GM12878 (cell line): ENCODE results near the gene PLSCR3. TPM values are rescaled to one million over a fixed set of nuclear protein-coding genes. Genes with fewer than 3 reads are reported as not detected.

Experiments used
- ATAC-seq: fragments of 200-7000 bp; cut with Tn5 transposase; 3 replicates; pipeline ENCODE4 v1.9.1; 2020; ENCODE audit warnings: mild to moderate bottlenecking, moderate library complexity
- BruUV-seq: library from RNA; stranded (reverse); fragments of 400-500 nt; replicated peaks from 2 replicates; lab custom pipeline; 2021; lab: Mats Ljungman, UMichigan
- CTCF ChIA-PET: fragments of 300-600 bp; sonication (Branson Sonifier 250); formaldehyde crosslinking; extraction: SDS; loops from one replicate; lab custom pipeline; 2021; ENCODE audit warnings: inconsistent platforms; lab: Yijun Ruan, JAX
- POLR2A ChIA-PET: fragments of 350-600 bp; formaldehyde crosslinking; extraction: SDS; loops from one replicate; lab custom pipeline; 2021; ENCODE audit warnings: inconsistent platforms; lab: Charles Lee
- RAD21 ChIA-PET: fragments of 300-600 bp; sonication (Branson Sonifier 250); formaldehyde crosslinking; loops from one replicate; lab custom pipeline; 2023; ENCODE audit warnings: antibody characterized with exemption; ENCODE audit not compliant: unreplicated experiment; lab: Charles Lee
- SMC1A ChIA-PET: fragments of 300-600 bp; sonication (Branson Sonifier 250); formaldehyde crosslinking; loops from one replicate; lab custom pipeline; 2023; ENCODE audit not compliant: unreplicated experiment, uncharacterized antibody; lab: Charles Lee
- DNase-seq: peaks from one replicate; pipeline ENCODE4 v3.0.0-alpha.2; 2011; ENCODE audit warnings: low read depth, low spot score
- FAIRE-seq: peaks from 3 replicates; lab custom pipeline; 2011; peaks lifted over from hg19 to GRCh38; lab: Jason Lieb, UNC
- H2AFZ ChIP-seq: 2 replicates; pipeline ENCODE4 v1.6.0; 2011; ENCODE audit warnings: low read depth, low read length, control low read depth; ENCODE audit not compliant: control insufficient read depth
- H3K27ac ChIP-seq: 2 replicates; pipeline ENCODE4 v1.5.1; 2011; ENCODE audit warnings: control low read depth; ENCODE audit not compliant: control insufficient read depth, insufficient read depth
- H3K27me3 ChIP-seq, 2 experiments: replicated peaks in 1 of 2; 2 replicates each; pipeline versions ENCODE4 v1.6.0 to v1.6.1; 2011; ENCODE audit warnings: low read length in 1 of 2; ENCODE audit not compliant: control insufficient read depth in 2 of 2, insufficient read depth in 2 of 2
- H3K36me3 ChIP-seq, 2 experiments: 2 replicates each; pipeline ENCODE4 v1.5.1; 2011; ENCODE audit warnings: low read length in 1 of 2; ENCODE audit not compliant: control insufficient read depth in 2 of 2, insufficient read depth in 2 of 2
- H3K4me1 ChIP-seq: 2 replicates; pipeline ENCODE4 v1.6.1; 2011; ENCODE audit warnings: mild to moderate bottlenecking, low read length, moderate library complexity, mixed read lengths; ENCODE audit not compliant: control insufficient read depth, insufficient read depth
- H3K4me2 ChIP-seq: 2 replicates; pipeline ENCODE4 v1.6.0; 2011; ENCODE audit warnings: control low read depth; ENCODE audit not compliant: control insufficient read depth, insufficient read depth
- H3K4me3 ChIP-seq: fragments of 200-600 bp; sonication (generic); 2 replicates; pipeline ENCODE4 v1.5.1; 2016
- H3K79me2 ChIP-seq: 2 replicates; pipeline ENCODE4 v1.6.0; 2011; ENCODE audit warnings: low read length; ENCODE audit not compliant: control insufficient read depth, insufficient read depth
- H3K9ac ChIP-seq: 2 replicates; pipeline ENCODE4 v1.8.0; 2011; ENCODE audit warnings: low read length, control low read depth, mixed read lengths; ENCODE audit not compliant: control insufficient read depth, insufficient read depth
- H3K9me3 ChIP-seq: replicated peaks from 3 replicates; pipeline ENCODE4 v1.5.1; 2011; ENCODE audit warnings: mild to moderate bottlenecking, low read length; ENCODE audit not compliant: control insufficient read depth, insufficient read depth
- H4K20me1 ChIP-seq: 2 replicates; pipeline ENCODE4 v1.6.0; 2011; ENCODE audit not compliant: control insufficient read depth, insufficient read depth
- ATF3 ChIP-seq: IDR thresholded peaks from 2 replicates; pipeline ENCODE4 v1.6.1; 2011; ENCODE audit warnings: low read depth, mild to moderate bottlenecking, low read length, moderate library complexity, borderline replicate concordance; ENCODE audit errors: extremely low read depth
- CBX3 ChIP-seq: fragments of 200-600 bp; sonication (generic); IDR thresholded peaks from 2 replicates; pipeline ENCODE4 v1.6.1; 2016; ENCODE audit warnings: low read depth, borderline replicate concordance
- DPF2 ChIP-seq: fragments of 450-650 bp; IDR thresholded peaks from 2 replicates; pipeline ENCODE4 v1.6.1; 2017; ENCODE audit warnings: mild to moderate bottlenecking
- E2F4 ChIP-seq: IDR thresholded peaks from 2 replicates; pipeline ENCODE4 v1.6.1; 2012; ENCODE audit warnings: low read depth, low read length, improper control_type of control experiment
- SP1 ChIP-seq: IDR thresholded peaks from one replicate; pipeline ENCODE4 v1.6.1; 2011; ENCODE audit warnings: low read depth, low read length
- ZNF274 ChIP-seq: IDR thresholded peaks from one replicate; pipeline ENCODE4 v1.8.0; 2011; ENCODE audit not compliant: insufficient read length, insufficient read depth
- WGBS: methylation state at CpG from one replicate; pipeline ENCODE4 v1.1.6; 2016; ENCODE audit warnings: low lambda C conversion rate; ENCODE audit not compliant: insufficient replicate concordance, insufficient coverage; ENCODE audit errors: missing lambda C conversion rate; 5-methylcytosine and 5-hydroxymethylcytosine counted together
- in situ Hi-C: fragments of 300-500 bp; cut with MboI; formaldehyde crosslinking; loops from 9 replicates; pipeline ENCODE4 v1.14.3; 2018; ENCODE audit warnings: mixed read lengths
- intact Hi-C: fragments of 100-400 bp; cut with micrococcal nuclease; formaldehyde crosslinking; loops from one replicate; pipeline ENCODE4 v1.14.2; 2022; ENCODE audit not compliant: unreplicated experiment
- polyA plus RNA-seq, 11 experiments: library from polyadenylated mRNA; depleted of rRNA in 4 of 11; unstranded in 6 of 11; stranded (reverse) in 5 of 11; fragments of >200 nt; fragmentation: Nextera tagmentation in 4 of 11; fragmentation: Illumina TruSeq in 1 of 11; extraction: Ambion mirVana in 4 of 11; extraction: Trizol in 1 of 11; gene quantifications; 1 replicate in 1 of 11; 2 replicates in 10 of 11; pipeline versions ENCODE4 v1.2.1 to v1.2.3, GENCODE V29; 2011 to 2016; ENCODE audit warnings: inconsistent platforms in 2 of 11, missing spikeins in 2 of 11, low read depth in 1 of 11
- total RNA-seq, 4 experiments: library from RNA; depleted of rRNA in 3 of 4; stranded (reverse); fragments of >200 nt in 3 of 4; fragmentation: Illumina TruSeq in 1 of 4; extraction: Trizol in 1 of 4; gene quantifications; 2 replicates each; pipeline versions ENCODE4 v1.2.1 to v1.2.3, GENCODE V29; 2013 to 2021

The PLSCR3 gene
- total and polyA plus RNA-seq, 10 of the 15 experiments (the other 5 are each of a cell fraction or from before 2014, with no cell fraction given): 9.9 to 51.4 (median 43.4) TPM

- TF ChIP-seq ZNF274 (no peak), CBX3 (no peak), SP1 (no peak), DPF2 (no peak), ATF3 (no peak), E2F4 (no peak)
- H4K20me1 ChIP-seq: no peaks in the 10 kb centered on the region
- ChIA-PET POLR2A (interaction anchor here (1.4 kb wide), 1 partner anchor 11 kb away, joined by 3 read pairs; no protein-coding TSS in a partner anchor), SMC1A (no interaction called here), CTCF (no interaction called here), RAD21 (no interaction called here)
- FAIRE-seq (no peak), ATAC-seq (no peak), DNase-seq (no peak)
- no peak within 1 kb of the TSS for H3K27ac ChIP-seq
- H2AFZ ChIP-seq: no peak within 1 kb of the TSS
- in situ Hi-C loops: no loop called here
- peaks cover 2% of the 10 kb centered on the region for H3K79me2 ChIP-seq
- H3K36me3 ChIP-seq: no peaks in the 10 kb centered on the region
- 55% methylated on average over 4 of the region's 12 CpGs for WGBS
- BruUV-seq: no TSS peak
- H3K4me3 ChIP-seq: no peak within 1 kb of the TSS
- H3K27me3 ChIP-seq: peaks cover 0 to 6% of the 10 kb centered on the region in 2 experiments; a peak in 2 of 4 replicates
- no peak within 1 kb of the TSS for H3K9ac ChIP-seq
- intact Hi-C loops: no loop called here
- no peak within 1 kb of the TSS for H3K4me2 ChIP-seq
- no peaks in the 10 kb centered on the region for H3K9me3 ChIP-seq
- H3K4me1 ChIP-seq: peaks cover 3% of the 10 kb centered on the region; the same call in 1 of the 2 replicates
These were observed 13.3 kb upstream of the PLSCR3 start, which contains the start of gene NLGN2 for GRCh38 chr17:7407485-7408251. TSS of gene NLGN2 (plus strand) at chr17:7407845. CDS start at chr17:7408256, 411 bp downstream.
